Measurements from ENCODE around the gene KCNIP4.

Gene KCNIP4

DNA sequence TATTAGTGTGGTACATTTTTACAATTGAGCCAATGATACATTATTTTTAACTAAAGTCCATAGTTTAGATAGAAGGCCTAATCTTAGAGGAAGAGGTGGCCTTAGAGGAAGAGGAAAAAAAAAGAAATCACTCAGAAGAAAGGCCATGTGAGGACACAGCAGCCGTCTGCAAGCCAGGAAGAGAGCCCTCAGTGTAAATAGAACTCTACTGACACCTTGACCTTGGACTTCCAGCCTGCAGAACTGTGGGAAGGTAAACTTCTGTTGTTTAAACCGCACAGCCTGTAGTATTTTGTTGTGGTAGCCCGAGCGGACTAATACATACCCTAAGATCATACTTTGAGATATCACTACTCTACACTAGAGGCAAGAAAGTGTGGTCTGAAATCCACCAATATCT is 5.1 kb upstream of the KCNIP4 start:
- TF ChIP-seq, protein P1, sequence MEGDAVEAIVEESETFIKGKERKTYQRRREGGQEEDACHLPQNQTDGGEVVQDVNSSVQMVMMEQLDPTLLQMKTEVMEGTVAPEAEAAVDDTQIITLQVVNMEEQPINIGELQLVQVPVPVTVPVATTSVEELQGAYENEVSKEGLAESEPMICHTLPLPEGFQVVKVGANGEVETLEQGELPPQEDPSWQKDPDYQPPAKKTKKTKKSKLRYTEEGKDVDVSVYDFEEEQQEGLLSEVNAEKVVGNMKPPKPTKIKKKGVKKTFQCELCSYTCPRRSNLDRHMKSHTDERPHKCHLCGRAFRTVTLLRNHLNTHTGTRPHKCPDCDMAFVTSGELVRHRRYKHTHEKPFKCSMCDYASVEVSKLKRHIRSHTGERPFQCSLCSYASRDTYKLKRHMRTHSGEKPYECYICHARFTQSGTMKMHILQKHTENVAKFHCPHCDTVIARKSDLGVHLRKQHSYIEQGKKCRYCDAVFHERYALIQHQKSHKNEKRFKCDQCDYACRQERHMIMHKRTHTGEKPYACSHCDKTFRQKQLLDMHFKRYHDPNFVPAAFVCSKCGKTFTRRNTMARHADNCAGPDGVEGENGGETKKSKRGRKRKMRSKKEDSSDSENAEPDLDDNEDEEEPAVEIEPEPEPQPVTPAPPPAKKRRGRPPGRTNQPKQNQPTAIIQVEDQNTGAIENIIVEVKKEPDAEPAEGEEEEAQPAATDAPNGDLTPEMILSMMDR (IDR thresholded peaks at IDR 0.05; ENCODE audit: poor library complexity, severe bottlenecking) = no peak
- Histone ChIP-seq H3K4me1 (ENCODE audit: insufficient read depth, poor library complexity, severe bottlenecking) (no peaks in the 10 kb centered on the region), H3K4me3 (ENCODE audit: severe bottlenecking) (no peak overlapping the region), H3K27me3 (ENCODE audit: insufficient read depth, poor library complexity, severe bottlenecking) (peaks cover 15% of the 10 kb centered on the region), H3K27ac (ENCODE audit: poor library complexity, severe bottlenecking) (no peak overlapping the region), H3K36me3 (ENCODE audit: low read depth) (no peaks in the 10 kb centered on the region), H3K9me3 (ENCODE audit: severe bottlenecking) (no peaks in the 10 kb centered on the region)
- DNase-seq (ENCODE audit: low spot score) (no peak), ATAC-seq (ENCODE audit: low read depth) (no peak)

DNA sequence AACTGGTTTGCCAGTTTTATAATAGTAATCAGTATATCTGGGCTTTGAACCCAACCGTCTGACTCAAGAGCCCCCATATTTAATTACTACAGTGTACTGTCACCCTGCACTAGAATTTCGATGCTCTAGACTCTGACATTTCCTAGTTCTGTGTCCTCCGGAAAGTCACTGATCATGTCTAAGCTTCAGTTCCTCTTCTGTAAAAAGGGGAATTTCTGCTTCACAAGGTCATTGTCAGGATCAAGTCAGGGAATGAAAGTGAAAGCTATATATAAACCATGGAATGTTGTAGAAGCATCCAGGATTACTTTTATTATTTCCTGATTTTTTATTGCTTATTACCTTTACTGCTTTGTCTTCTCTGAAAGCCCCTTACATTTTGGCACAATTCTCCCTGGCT is 4.0 kb upstream of the KCNIP4 start:
- ATAC-seq (ENCODE audit: low read depth) (no peak), DNase-seq (ENCODE audit: low spot score) (no peak)
- no peaks in the 10 kb centered on the region for H3K4me1 ChIP-seq (ENCODE audit: insufficient read depth, poor library complexity, severe bottlenecking)
- H3K36me3 ChIP-seq (ENCODE audit: low read depth) = no peaks in the 10 kb centered on the region
- peaks cover 26% of the 10 kb centered on the region for H3K27me3 ChIP-seq (ENCODE audit: insufficient read depth, poor library complexity, severe bottlenecking)
- no peaks in the 10 kb centered on the region for H3K9me3 ChIP-seq (ENCODE audit: severe bottlenecking)
- H3K27ac ChIP-seq (ENCODE audit: poor library complexity, severe bottlenecking) = no peak overlapping the region
- H3K4me3 ChIP-seq (ENCODE audit: severe bottlenecking) = no peak overlapping the region
- TF ChIP-seq, protein P1 (IDR thresholded peaks at IDR 0.05; ENCODE audit: poor library complexity, severe bottlenecking) = no peak

DNA sequence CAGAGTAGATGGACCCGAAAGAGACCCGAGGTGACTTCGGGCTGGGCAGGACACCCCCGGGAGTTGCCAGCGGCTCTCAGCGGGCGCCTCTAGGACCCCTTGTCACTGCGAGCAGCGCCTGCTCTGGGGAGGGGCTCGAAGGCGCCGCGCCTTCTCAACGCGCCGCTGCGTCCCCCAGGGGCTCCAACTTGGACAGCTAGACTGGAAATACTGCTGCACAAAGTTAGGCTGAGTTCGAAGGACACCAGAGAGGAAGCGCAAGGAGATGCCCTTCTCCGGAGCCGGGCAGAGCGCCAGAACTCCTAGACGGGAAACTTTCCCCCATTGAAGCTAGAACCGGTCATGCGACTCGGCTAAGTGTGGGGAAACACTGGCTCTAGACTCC is 493 bp upstream of the KCNIP4 start:
- Histone ChIP-seq H3K36me3 (ENCODE audit: low read depth) (no peaks in the 10 kb centered on the region), H3K4me3 (ENCODE audit: severe bottlenecking) (peak overlapping the region; percentile 4), H3K9me3 (ENCODE audit: severe bottlenecking) (no peaks in the 10 kb centered on the region), H3K27ac (ENCODE audit: poor library complexity, severe bottlenecking) (no peak overlapping the region), H3K27me3 (ENCODE audit: insufficient read depth, poor library complexity, severe bottlenecking) (peaks cover 52% of the 10 kb centered on the region), H3K4me1 (ENCODE audit: insufficient read depth, poor library complexity, severe bottlenecking) (no peaks in the 10 kb centered on the region)
- DNase-seq (ENCODE audit: low spot score) (peak; percentile 47), ATAC-seq (ENCODE audit: low read depth) (peak; percentile 53; the same call in 1 of the 3 replicates)
- TF ChIP-seq, protein P1 (IDR thresholded peaks at IDR 0.05; ENCODE audit: poor library complexity, severe bottlenecking) = no peak

DNA sequence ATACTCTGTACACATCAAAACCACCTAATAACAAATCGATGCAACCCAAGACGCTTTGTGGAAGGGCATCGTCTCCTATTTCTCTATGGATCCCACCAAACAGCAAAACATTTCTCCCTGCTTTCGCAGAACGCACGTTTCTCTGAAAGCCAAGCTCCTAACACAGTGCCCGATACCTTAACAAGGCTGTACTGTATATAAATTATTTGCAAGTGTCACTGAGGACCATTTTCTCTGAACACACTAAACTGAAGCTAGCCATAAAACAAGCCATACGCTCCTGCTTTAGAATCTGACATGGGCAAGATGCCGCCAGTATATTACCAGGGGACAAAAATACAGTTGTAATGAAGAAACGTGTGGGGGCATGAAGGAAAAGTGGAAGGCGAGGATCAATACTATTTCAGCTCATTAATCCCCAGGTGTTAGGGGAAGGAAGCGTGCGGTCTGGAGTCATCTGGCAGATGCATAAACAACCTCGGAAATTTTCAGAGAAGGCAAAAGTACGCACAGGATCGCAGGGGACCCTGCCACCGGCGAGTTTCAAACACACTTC is 703 bp downstream of the KCNIP4 start:
- no peak for ATAC-seq (ENCODE audit: low read depth)
- no peak for DNase-seq (ENCODE audit: low spot score)
- H3K27me3 ChIP-seq (ENCODE audit: insufficient read depth, poor library complexity, severe bottlenecking) = peaks cover 52% of the 10 kb centered on the region
- H3K4me1 ChIP-seq (ENCODE audit: insufficient read depth, poor library complexity, severe bottlenecking) = no peaks in the 10 kb centered on the region
- TF ChIP-seq, protein P1 (IDR thresholded peaks at IDR 0.05; ENCODE audit: poor library complexity, severe bottlenecking) = no peak
- H3K36me3 ChIP-seq (ENCODE audit: low read depth) = no peaks in the 10 kb centered on the region
- peak overlapping the region; percentile 21 for H3K4me3 ChIP-seq (ENCODE audit: severe bottlenecking)
- no peaks in the 10 kb centered on the region for H3K9me3 ChIP-seq (ENCODE audit: severe bottlenecking)
- H3K27ac ChIP-seq (ENCODE audit: poor library complexity, severe bottlenecking) = no peak overlapping the region

DNA sequence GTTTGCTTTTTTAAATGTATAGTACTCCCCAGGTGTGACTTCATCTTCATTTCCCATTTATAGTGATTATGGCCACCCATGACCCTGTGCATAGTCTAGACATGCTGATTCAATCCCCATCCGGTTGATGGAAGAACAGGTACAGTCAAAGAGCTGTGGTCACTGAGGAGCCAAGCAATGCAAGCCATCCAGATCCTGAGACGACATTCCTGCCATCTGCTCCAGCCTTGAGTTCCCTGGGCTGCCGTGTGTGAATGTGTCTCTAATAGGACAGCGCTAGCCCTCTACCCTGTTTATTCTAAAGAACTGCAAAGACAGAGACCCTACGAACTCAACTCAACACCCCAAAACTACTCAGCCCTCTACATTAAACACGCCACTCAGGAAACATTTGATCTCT is 1.7 kb downstream of the KCNIP4 start:
- Histone ChIP-seq H3K4me1 (ENCODE audit: insufficient read depth, poor library complexity, severe bottlenecking) (no peaks in the 10 kb centered on the region), H3K27ac (ENCODE audit: poor library complexity, severe bottlenecking) (no peak overlapping the region), H3K27me3 (ENCODE audit: insufficient read depth, poor library complexity, severe bottlenecking) (peaks cover 52% of the 10 kb centered on the region), H3K4me3 (ENCODE audit: severe bottlenecking) (no peak overlapping the region), H3K9me3 (ENCODE audit: severe bottlenecking) (no peaks in the 10 kb centered on the region), H3K36me3 (ENCODE audit: low read depth) (no peaks in the 10 kb centered on the region)
- TF ChIP-seq, protein P1 (IDR thresholded peaks at IDR 0.05; ENCODE audit: poor library complexity, severe bottlenecking) = no peak
- no peak for DNase-seq (ENCODE audit: low spot score)
- no peak for ATAC-seq (ENCODE audit: low read depth)
